Activated CD4-positive, CD25-positive, alpha-beta regulatory T cell (primary cell): ENCODE results near the gene CYP1B1.
"Not testable (repeated sequence)": the region's sequence is repeated elsewhere in the genome, so short reads cannot be mapped to it uniquely, and the experiment has no call there.

Source experiments
- DNase-seq, 4 experiments: peaks; one replicate each; lab custom pipeline; 2025; lab: John Stamatoyannopoulos, UW

Gene CYP1B1

GRCh38 chr2:38098421-38099098, 22.6 kb upstream of the CYP1B1 start:
- no peak for DNase-seq

GRCh38 chr2:38097988-38098385, 22.0 kb upstream of the CYP1B1 start:
- no peak for DNase-seq

GRCh38 chr2:38097258-38097987, 21.5 kb upstream of the CYP1B1 start:
- no peak for DNase-seq

- DNase-seq, result no peak
These were observed 20.3 kb upstream of the CYP1B1 start for GRCh38 chr2:38095996-38096861.

GRCh38 chr2:38095079-38095995, 19.4 kb upstream of the CYP1B1 start:
- no peak for DNase-seq

GRCh38 chr2:38093527-38094165, 17.7 kb upstream of the CYP1B1 start:
- no peak for DNase-seq

- DNase-seq, result no peak
These were observed 16.4 kb upstream of the CYP1B1 start for GRCh38 chr2:38092196-38092902.

- no peak for DNase-seq
These were observed 15.8 kb upstream of the CYP1B1 start for GRCh38 chr2:38091760-38092159.

GRCh38 chr2:38090928-38091327, 15.0 kb upstream of the CYP1B1 start:
- no peak for DNase-seq

- DNase-seq, result not testable (repeated sequence)
These were observed 14.3 kb upstream of the CYP1B1 start for GRCh38 chr2:38090212-38090611.

- DNase-seq, result not testable (repeated sequence)
These were observed 10.2 kb upstream of the CYP1B1 start for GRCh38 chr2:38085998-38086698.

- not testable (repeated sequence) for DNase-seq
These were observed 8.6 kb upstream of the CYP1B1 start for GRCh38 chr2:38084556-38084955.

- DNase-seq, result not testable (repeated sequence)
These were observed 6.8 kb upstream of the CYP1B1 start for GRCh38 chr2:38082727-38083126.

GRCh38 chr2:38080346-38080745, 4.4 kb upstream of the CYP1B1 start:
- DNase-seq, result no peak

GRCh38 chr2:38079116-38080052, 3.4 kb upstream of the CYP1B1 start:
- DNase-seq, result no peak

GRCh38 chr2:38077431-38077769, 1.4 kb upstream of the CYP1B1 start:
- DNase-seq, result no peak

- DNase-seq, result peak in 2 of 4 experiments; percentile 19 to 24
These were observed 919 bp upstream of the CYP1B1 start for GRCh38 chr2:38076710-38077430.

GRCh38 chr2:38076152-38076709, 280 bp upstream of the CYP1B1 start:
- peak in 1 of 4 experiments; percentile 6 for DNase-seq
